Tibial artery (tissue), 4 donors: ENCODE measurements around the gene CCNA2.

Experiments used
- DNase-seq, 2 donors: peaks; one replicate each; pipeline ENCODE4 v3.0.0-alpha.2; 2019
- H3K27ac ChIP-seq, 2 donors: fragments of 200-600 bp; sonication (generic) in 1 of 2; 1 replicate in 1 of 2; 2 replicates in 1 of 2; pipeline ENCODE4 v1.5.1; 2018 to 2019; ENCODE audit warnings: mild to moderate bottlenecking in 1 of 2
- H3K27me3 ChIP-seq, 2 donors: fragments of 200-600 bp; sonication (generic) in 1 of 2; one replicate each; pipeline versions ENCODE4 v1.5.1 to v1.6.0; 2016 to 2019
- H3K36me3 ChIP-seq, 3 donors: fragments of 200-600 bp; sonication (generic) in 2 of 3; one replicate each; pipeline ENCODE4 v1.5.1; 2016 to 2019; ENCODE audit warnings: mild to moderate bottlenecking in 2 of 3
- H3K4me1 ChIP-seq, 4 donors: fragments of 200-600 bp; sonication (generic) in 2 of 4; 1 replicate in 3 of 4; 2 replicates in 1 of 4; pipeline ENCODE4 v1.5.1; 2016 to 2019
- H3K4me3 ChIP-seq, 2 donors: fragments of 200-600 bp; sonication (generic) in 1 of 2; 1 replicate in 1 of 2; 2 replicates in 1 of 2; pipeline ENCODE4 v1.5.1; 2018 to 2019; ENCODE audit warnings: mild to moderate bottlenecking in 2 of 2
- H3K9me3 ChIP-seq, 3 donors: fragments of 200-600 bp; sonication (generic) in 1 of 3; one replicate each; pipeline ENCODE4 v1.5.1; 2016 to 2019
- CTCF ChIP-seq, 2 experiments: fragments of 200-600 bp in 1 of 2; fragments of 450-650 bp in 1 of 2; IDR thresholded peaks; one replicate each; pipeline ENCODE4 v1.5.1; 2017 to 2019; ENCODE audit warnings: antibody characterized with exemption in 2 of 2, mild to moderate bottlenecking in 1 of 2, moderate library complexity in 1 of 2
- intact Hi-C: fragments of 100-400 bp; cut with DNase I; formaldehyde crosslinking; loops from one replicate; pipeline ENCODE4 v1.15.0; 2023; ENCODE audit warnings: low total_unique reads

The CCNA2 gene

GRCh38 chr4:121776610-121777401, 46.9 kb downstream of the CCNA2 start:
- DNase-seq = no peak
- Histone ChIP-seq H3K36me3 (no peaks in the 10 kb centered on the region), H3K27me3 (peaks cover 0 to 7% of the 10 kb centered on the region in 2 donors), H3K4me1 (no peaks in the 10 kb centered on the region), H3K4me3 (no peak overlapping the region), H3K9me3 (no peaks in the 10 kb centered on the region), H3K27ac (no peak overlapping the region)
- intact Hi-C loops = no loop called here
- TF ChIP-seq CTCF (IDR thresholded peaks at IDR 0.05) = no peak

GRCh38 chr4:121773883-121774282, 49.8 kb downstream of the CCNA2 start:
- H3K27ac ChIP-seq = no peak overlapping the region
- H3K4me3 ChIP-seq = no peak overlapping the region
- TF ChIP-seq CTCF (IDR thresholded peaks at IDR 0.05) = no peak
- intact Hi-C loops = no loop called here
- no peaks in the 10 kb centered on the region for H3K9me3 ChIP-seq
- peaks cover 0 to 11% of the 10 kb centered on the region in 2 donors for H3K27me3 ChIP-seq
- DNase-seq = no peak
- no peaks in the 10 kb centered on the region for H3K36me3 ChIP-seq
- H3K4me1 ChIP-seq = no peaks in the 10 kb centered on the region

- Histone ChIP-seq H3K4me3 (no peak overlapping the region), H3K27ac (no peak overlapping the region), H3K36me3 (no peaks in the 10 kb centered on the region), H3K27me3 (peaks cover 0 to 11% of the 10 kb centered on the region in 2 donors), H3K4me1 (no peaks in the 10 kb centered on the region), H3K9me3 (no peaks in the 10 kb centered on the region)
- intact Hi-C loops = no loop called here
- DNase-seq = no peak
- no peak for TF ChIP-seq CTCF (IDR thresholded peaks at IDR 0.05)
Measured at GRCh38 chr4:121771869-121772268, 51.8 kb downstream of the CCNA2 start.

GRCh38 chr4:121769341-121769740, 54.3 kb downstream of the CCNA2 start:
- no peak for TF ChIP-seq CTCF (IDR thresholded peaks at IDR 0.05)
- no peak for DNase-seq
- peaks cover 0 to 11% (median 9%) of the 10 kb centered on the region in 4 donors for H3K4me1 ChIP-seq
- no peak overlapping the region for H3K4me3 ChIP-seq
- no peak overlapping the region for H3K27ac ChIP-seq
- H3K9me3 ChIP-seq = no peaks in the 10 kb centered on the region
- peaks cover 0 to 27% of the 10 kb centered on the region in 2 donors for H3K27me3 ChIP-seq
- intact Hi-C loops = no loop called here
- no peaks in the 10 kb centered on the region for H3K36me3 ChIP-seq

- Histone ChIP-seq H3K36me3 (no peaks in the 10 kb centered on the region), H3K27me3 (peaks cover 0 to 35% of the 10 kb centered on the region in 2 donors), H3K4me3 (no peak overlapping the region), H3K9me3 (no peaks in the 10 kb centered on the region), H3K4me1 (peaks cover 0 to 11% (median 9%) of the 10 kb centered on the region in 4 donors), H3K27ac (no peak overlapping the region)
- no peak for TF ChIP-seq CTCF (IDR thresholded peaks at IDR 0.05)
- intact Hi-C loops = no loop called here
- DNase-seq = no peak
Measured at GRCh38 chr4:121767166-121767565, 56.5 kb downstream of the CCNA2 start.
